SHP77 treated with DMSO at 0.1 percent for 48 hours (cell line): Measurements from ENCODE around the gene ERCC1.
A peak's percentile ranks its signal among the peaks of the same experiment; 100 is the strongest.

ENCODE experiments used
- DNase-seq: peaks from one replicate; lab custom pipeline; 2025; lab: John Stamatoyannopoulos, UW

The ERCC1 gene

GRCh38 chr19:45405435-45406225 lies 18.1 kb downstream of the ERCC1 start:
- peak; percentile 86 for DNase-seq

GRCh38 chr19:45404557-45405434 lies 18.9 kb downstream of the ERCC1 start, which contains the start of gene PPP1R13L:
PPP1R13L (minus strand) TSS chr19:45405069; CDS start chr19:45398318, 6,751 bp downstream.
- peak; percentile 31 for DNase-seq

DNA sequence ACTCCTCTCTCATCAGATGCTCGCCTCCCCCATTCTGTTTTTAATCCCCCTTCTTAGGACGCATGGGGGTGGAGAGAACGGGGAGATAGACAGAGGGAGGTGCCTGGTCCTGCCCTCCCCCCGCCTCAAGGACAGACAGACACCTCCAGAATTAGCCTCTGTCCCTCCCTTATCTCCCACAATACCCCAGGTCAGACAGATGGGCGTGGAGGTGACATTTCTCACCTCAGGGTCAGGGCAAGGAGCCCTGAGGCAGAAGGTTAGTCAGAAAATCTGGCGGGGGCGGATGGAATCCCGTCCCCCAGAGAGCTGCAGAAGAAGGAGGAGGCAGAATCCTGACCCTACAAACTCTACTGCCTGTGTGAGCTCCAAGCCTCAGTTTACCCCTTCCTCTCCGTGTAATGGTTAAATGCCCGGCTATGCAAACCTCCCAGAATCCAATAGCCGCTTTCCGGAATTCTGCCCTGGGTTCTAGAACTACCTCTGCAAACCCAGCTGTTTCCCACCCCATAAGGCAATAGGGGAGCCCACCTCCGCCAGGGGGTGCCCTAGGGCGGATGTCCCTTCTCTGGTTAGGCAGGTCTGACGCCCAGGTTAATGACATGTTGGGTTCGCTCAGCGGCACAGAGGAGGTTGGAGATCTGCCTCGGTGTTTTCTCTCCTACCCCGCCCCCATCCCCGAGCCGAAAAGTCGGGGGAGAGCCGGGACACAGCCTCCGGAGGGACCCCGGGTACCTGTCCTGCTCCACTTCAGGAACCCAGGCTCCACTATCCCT lies 19.7 kb downstream of the ERCC1 start:
- peak; percentile 16 for DNase-seq

DNA sequence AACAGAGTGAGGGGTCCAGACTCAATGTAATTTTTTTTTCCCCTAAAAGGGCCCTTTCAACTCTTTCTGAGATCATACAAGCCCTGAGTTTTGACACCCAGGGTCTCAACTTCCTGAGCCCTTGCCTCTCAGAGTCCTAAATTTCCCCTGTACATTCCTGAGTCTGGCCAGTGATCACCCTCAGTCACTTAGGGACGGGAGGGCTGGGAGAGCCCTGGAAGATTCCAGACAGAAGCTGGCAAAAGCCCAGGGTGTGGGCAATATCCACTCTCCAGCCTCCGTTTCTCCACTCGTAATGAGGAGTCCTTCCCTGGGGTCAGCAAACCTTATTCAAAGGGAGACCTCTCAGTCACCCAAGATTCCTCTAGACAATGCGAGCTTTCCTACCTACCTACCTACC lies 20.4 kb downstream of the ERCC1 start:
- DNase-seq: no peak

- DNase-seq: no peak
Measured at GRCh38 chr19:45402298-45403061, 21.2 kb downstream of the ERCC1 start.

GRCh38 chr19:45401815-45402214 lies 21.9 kb downstream of the ERCC1 start:
- DNase-seq: no peak

GRCh38 chr19:45400192-45400591 lies 23.5 kb downstream of the ERCC1 start:
- no peak for DNase-seq

GRCh38 chr19:45395821-45396617 lies 27.7 kb downstream of the ERCC1 start:
- no peak for DNase-seq

GRCh38 chr19:45391871-45392665 lies 31.6 kb downstream of the ERCC1 start:
- DNase-seq: no peak

DNA sequence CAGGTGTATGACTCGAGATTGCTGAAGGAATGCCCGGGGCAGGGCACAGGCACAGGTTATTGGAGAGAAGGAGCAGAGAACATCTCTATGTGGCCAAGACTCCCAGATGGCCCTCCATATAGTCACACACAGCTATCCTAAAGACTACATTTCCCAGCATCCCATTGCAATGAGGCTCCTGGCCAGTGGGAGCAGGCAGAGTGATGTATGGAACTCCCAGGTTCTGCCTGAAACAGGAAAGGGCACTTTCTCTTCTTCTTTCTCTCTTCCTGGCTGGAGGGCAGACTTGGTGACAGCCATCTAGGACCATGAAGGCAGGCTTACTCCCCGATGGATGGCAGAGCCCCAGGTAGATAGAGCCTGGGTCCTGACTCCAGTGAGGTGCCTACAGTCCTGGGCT lies 32.4 kb downstream of the ERCC1 start:
- no peak for DNase-seq

DNA sequence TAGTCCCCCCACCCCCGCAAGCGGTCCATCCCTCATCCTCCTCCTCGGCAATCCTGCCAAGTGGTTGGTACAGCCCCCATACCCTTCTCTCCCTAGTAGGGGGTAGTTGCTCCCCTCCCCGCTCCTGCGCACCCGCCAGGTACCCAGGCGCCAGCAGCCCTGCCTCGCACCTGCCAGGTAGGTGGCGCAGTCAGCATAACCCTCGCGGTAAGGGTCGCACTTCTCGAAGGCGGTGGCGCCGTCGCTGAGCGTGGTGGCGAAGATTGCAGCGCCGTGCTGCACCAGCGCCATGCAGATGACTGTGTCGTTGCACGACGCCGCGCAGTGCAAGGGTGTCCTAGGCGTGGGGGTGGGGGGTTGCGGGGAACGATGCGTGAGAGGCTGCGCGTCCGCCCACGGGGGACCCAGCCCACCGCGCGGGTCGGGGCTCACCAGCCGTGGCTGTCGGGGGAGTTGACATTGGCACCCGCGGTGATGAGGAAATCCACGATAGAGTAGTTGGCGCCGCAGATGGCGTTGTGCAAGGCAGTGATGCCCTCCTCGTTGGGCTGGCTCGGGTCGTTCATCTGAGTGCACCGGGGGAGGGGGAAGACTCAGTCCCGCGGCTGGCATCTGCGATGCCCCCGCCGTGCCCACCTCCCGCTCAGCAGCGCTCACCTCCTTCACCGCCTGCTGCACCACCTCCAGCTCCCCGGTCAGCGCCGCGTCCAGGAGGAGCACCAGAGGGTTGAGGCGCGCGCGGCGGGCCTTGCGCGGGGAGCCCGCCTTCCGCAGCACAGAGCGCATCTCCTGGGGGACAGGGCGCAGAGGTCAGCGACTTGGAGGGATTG lies 38.1 kb downstream of the ERCC1 start:
- no peak for DNase-seq

GRCh38 chr19:45382426-45382825 lies 41.3 kb downstream of the ERCC1 start:
- no peak for DNase-seq

- no peak for DNase-seq
Measured at GRCh38 chr19:45380107-45380506, 43.6 kb downstream of the ERCC1 start.

DNA sequence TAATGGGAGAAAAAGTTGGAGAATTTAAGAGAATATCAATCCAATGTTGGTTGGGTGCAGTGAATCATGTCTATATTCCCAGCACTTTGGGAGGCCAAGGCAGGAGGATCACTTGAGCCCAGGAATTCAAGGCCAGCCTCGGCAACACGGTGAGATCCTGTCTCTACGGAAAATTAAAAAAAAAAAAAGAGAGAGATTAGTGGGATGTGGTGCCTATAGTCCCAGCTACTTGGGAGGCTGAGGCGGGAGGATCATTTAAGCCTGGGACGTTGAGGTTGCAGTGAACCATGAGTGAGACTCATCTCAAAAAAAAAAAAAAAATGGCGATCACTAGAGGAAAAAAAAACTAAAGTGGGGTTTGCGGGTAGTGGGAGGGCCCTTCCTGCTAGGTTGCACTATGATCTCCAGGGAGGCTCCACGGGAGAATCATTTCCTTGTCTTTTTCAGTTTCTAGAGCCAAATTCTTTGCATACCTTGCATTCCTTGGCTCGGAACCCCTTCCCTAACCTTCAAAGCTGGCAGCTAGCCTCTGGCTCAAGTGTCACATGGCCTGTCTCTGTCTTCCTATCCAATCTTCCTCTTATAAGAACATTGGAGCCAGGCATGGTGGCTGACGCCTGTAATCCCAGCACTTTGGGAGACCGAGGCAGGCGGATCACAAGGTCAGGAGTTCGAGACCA lies 47.5 kb downstream of the ERCC1 start:
- no peak for DNase-seq

GRCh38 chr19:45370410-45371204 lies 53.1 kb downstream of the ERCC1 start, which contains the start of gene ERCC2:
ERCC2 (minus strand) TSS chr19:45370573; CDS start chr19:45370540, 33 bp downstream.
- DNase-seq: peak; percentile 97

DNA sequence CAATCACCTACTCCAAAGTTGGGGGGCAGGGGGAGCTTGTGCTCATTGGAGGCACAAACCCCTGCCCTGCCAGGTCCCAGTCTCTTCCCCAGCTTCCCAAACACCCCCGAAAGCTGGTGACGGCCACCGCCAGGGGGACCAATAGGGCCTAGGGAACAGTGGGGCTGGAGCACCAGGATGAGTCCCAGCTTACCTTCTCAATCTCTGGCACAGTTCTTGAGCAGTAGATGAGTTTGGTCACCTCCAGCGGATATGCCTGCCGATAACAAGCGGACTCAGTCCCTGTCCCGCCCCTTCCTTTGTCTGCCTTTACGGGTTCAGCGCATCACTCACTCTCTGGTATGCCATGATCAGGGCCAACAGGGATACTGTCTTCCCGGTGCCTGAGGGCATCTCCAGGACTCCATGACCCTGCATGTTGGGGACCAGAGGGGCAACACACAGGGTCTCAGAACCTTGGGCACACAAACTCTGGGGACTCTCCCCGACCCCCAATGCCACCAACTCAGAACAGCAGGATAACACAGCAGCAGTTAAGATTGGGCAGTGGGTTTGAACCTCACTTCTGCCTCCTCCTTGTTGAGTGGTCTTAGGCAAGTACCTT lies 54.9 kb downstream of the ERCC1 start:
- no peak for DNase-seq

GRCh38 chr19:45368127-45368526 lies 55.6 kb downstream of the ERCC1 start:
- no peak for DNase-seq
